D341Med (cell line): Measurements from ENCODE around the gene RNF213.
"Not testable (repeated sequence)": the region's sequence is repeated elsewhere in the genome, so short reads cannot be mapped to it uniquely, and the experiment has no call there.

Source experiments
- DNase-seq: peaks from one replicate; pipeline ENCODE4 v3.0.0; 2012; ENCODE audit warnings: low spot score

Gene RNF213

GRCh38 chr17:80270836-80271235, 10.2 kb downstream of the RNF213 start:
- no peak for DNase-seq

GRCh38 chr17:80272366-80272765, 11.7 kb downstream of the RNF213 start:
- DNase-seq: peak; percentile 85

GRCh38 chr17:80274331-80274730, 13.7 kb downstream of the RNF213 start:
- peak; percentile 52 for DNase-seq

- peak; percentile 48 for DNase-seq
Observed at GRCh38 chr17:80274871-80275449, 14.3 kb downstream of the RNF213 start.

GRCh38 chr17:80275857-80276256, 15.2 kb downstream of the RNF213 start:
- DNase-seq: not testable (repeated sequence)

- peak; percentile 43 for DNase-seq
Observed at GRCh38 chr17:80277751-80278671, 17.4 kb downstream of the RNF213 start.

GRCh38 chr17:80279895-80280294, 19.2 kb downstream of the RNF213 start:
- DNase-seq: peak; percentile 15

- DNase-seq: no peak
Observed at GRCh38 chr17:80281516-80281915, 20.9 kb downstream of the RNF213 start.

- no peak for DNase-seq
Observed at GRCh38 chr17:80283116-80283852, 22.6 kb downstream of the RNF213 start.

GRCh38 chr17:80284631-80285030, 24.0 kb downstream of the RNF213 start:
- DNase-seq: no peak

GRCh38 chr17:80285237-80285920, 24.7 kb downstream of the RNF213 start:
- DNase-seq: no peak

- DNase-seq: no peak
Observed at GRCh38 chr17:80286638-80286960, 25.9 kb downstream of the RNF213 start.

- DNase-seq: no peak
Observed at GRCh38 chr17:80287038-80287437, 26.4 kb downstream of the RNF213 start.

GRCh38 chr17:80287806-80288567, 27.3 kb downstream of the RNF213 start:
- DNase-seq: no peak

- no peak for DNase-seq
Observed at GRCh38 chr17:80289616-80290015, 29.0 kb downstream of the RNF213 start.

- DNase-seq: no peak
Observed at GRCh38 chr17:80290156-80290555, 29.5 kb downstream of the RNF213 start.

GRCh38 chr17:80291260-80291659, 30.6 kb downstream of the RNF213 start:
- no peak for DNase-seq

- no peak for DNase-seq
Observed at GRCh38 chr17:80291691-80292487, 31.2 kb downstream of the RNF213 start.

- DNase-seq: no peak
Observed at GRCh38 chr17:80292521-80292971, 31.9 kb downstream of the RNF213 start.

GRCh38 chr17:80294210-80294609, 33.6 kb downstream of the RNF213 start:
- DNase-seq: no peak

GRCh38 chr17:80294653-80295052, 34.0 kb downstream of the RNF213 start:
- no peak for DNase-seq
